Measurements from ENCODE around the gene CDC42BPG. TPM values are rescaled to one million over a fixed set of nuclear protein-coding genes. Genes with fewer than 3 reads are reported as not detected.
A peak's percentile ranks its signal among the peaks of the same experiment; 100 is the strongest.

CDC42BPG gene
- total and polyA plus RNA-seq, 10 of the 15 experiments (the other 5 are each of a cell fraction or from before 2014, with no cell fraction given): 0.02 to 1.3 (median 0.09) TPM; not detected in 1

DNA sequence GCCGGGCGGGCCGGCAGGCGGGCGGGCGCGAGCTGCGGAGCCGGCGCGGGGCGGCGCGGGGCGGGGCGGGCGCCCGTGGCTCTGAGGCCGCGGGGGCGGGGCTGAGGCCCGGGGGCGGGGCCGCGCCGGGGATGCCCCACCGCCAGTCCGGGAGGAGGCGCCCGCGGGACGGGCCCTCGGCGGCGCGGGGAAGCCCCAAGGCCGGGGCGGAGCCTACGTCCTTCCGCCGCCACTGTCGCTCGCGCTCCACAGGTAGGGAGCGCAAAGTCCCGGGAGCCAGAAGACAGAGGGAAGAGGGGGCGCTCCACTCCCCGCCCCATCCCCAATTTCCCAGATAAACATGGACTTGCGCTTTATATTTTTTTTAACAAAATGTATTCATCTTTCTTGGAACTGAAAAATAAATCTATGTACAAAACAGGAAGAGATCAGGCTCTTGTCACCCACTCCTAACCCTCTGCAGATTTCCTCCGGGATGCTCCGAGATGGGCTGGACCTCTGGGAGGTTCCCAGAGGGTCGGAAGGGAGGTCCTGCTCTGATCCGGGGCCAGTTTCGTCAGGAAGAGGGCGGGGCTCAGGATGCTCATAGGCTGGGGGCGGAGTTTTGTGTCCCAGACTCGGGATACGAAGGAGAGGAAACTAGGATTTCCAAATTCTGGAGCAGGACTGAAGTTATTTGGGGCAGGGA lies 41.2 kb downstream of the CDC42BPG start, which contains the start of gene MAP4K2 (continued):
- TF ChIP-seq SUPT20H (IDR thresholded peaks at IDR 0.05; ENCODE audit: borderline replicate concordance, control insufficient read depth, low read depth, low read length) (no peak), STAT3 (IDR thresholded peaks at IDR 0.05; ENCODE audit: low read depth, low read length) (no peak), ZBTB11 (CRISPR knock-in tag; IDR thresholded peaks at IDR 0.05) (no peak), BMI1 (IDR thresholded peaks at IDR 0.05; ENCODE audit: borderline replicate concordance) (no peak)

DNA sequence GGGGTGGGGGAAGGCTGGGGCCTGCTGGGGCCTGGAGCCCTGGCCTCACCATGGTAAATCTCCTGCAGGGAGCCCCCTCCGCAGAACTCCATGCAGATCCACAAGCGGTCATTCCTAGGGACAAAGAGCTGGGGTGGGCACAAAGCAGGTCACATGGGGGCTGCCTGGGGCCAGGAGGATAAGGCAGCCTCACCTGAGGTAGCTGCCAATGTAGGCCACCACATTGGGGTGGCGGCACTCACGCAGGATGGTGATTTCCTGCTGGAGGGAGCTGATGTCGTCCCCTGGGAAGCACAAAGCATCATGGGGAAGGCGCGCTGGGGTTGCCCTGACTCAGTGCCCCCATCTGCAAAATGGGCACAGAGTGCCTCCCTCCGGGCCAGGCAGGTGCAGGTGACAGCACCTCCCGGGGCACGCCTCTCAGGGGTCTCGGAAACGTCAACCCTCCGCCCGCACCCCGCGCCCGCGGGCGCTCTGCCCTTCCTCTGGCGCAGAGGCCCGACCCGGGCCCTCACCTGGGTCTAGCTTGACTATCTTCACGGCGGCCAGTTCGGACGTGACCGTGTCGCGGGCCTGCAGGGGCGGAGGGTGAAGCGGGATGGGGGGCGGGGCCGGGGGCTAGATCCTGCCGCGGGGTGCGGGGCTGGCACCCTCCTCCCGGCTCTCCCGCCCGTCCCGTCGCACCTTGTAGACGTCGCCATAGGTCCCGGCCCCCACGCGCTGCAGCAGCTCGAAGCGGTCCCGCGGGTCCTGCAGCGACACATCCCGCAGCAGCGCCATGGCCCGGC lies 41.9 kb downstream of the CDC42BPG start:
- ChIA-PET RAD21 (ENCODE audit: unreplicated experiment) (interaction anchor here (0.6 to 2.8 kb wide), 6 partner anchors 18 to 486 kb away, joined by 3 to 12 read pairs (median 4); partner anchors contain the start of gene SF1), CTCF (interaction anchor here (0.6 to 5.8 kb wide), 11 partner anchors 16 to 601 kb away, joined by 3 to 41 read pairs (median 4); partner anchors contain the start of genes PRDX5, RASGRP2, SF1 and TM7SF2), SMC1A (ENCODE audit: uncharacterized antibody, unreplicated experiment) (interaction anchor here (0.6 to 1.4 kb wide), 4 partner anchors 8 to 45 kb away, joined by 3 to 4 read pairs (median 4); partner anchors contain the start of gene MEN1), POLR2A (interaction anchor here (0.6 to 5.4 kb wide), 11 partner anchors 9 to 115 kb away, joined by 3 to 33 read pairs (median 4); partner anchors contain the start of genes ATG2A and SF1)
- H3K27me3 ChIP-seq (replicated peaks in 1 of 2; ENCODE audit: control insufficient read depth in 2 of 2, insufficient read depth in 2 of 2, low read length in 1 of 2): no peaks in the 10 kb centered on the region
- DNase-seq (ENCODE audit: low read depth, low spot score): no peak
- H3K4me1 ChIP-seq (ENCODE audit: control insufficient read depth, insufficient read depth, low read length): peaks cover 37% of the 10 kb centered on the region
- intact Hi-C loops (cut with micrococcal nuclease; ENCODE audit: unreplicated experiment): no loop called here
- peak overlapping the region; percentile 87 for H3K4me3 ChIP-seq
- FAIRE-seq: no peak
- H3K9me3 ChIP-seq (replicated peaks; ENCODE audit: control insufficient read depth, insufficient read depth, low read length): no peaks in the 10 kb centered on the region
- peak; percentile 55 for ATAC-seq
- H3K4me2 ChIP-seq (ENCODE audit: control insufficient read depth, insufficient read depth): peak overlapping the region; percentile 87
- H3K27ac ChIP-seq (ENCODE audit: control insufficient read depth, insufficient read depth): peak overlapping the region; percentile 92
- WGBS (ENCODE audit: insufficient coverage, insufficient replicate concordance, low lambda C conversion rate, missing lambda C conversion rate): under 1% methylated on average over 31 of the region's 54 CpGs
- peak overlapping the region; percentile 60 for H2AFZ ChIP-seq (ENCODE audit: control insufficient read depth, low read depth, low read length)
- in situ Hi-C loops (cut with MboI): no loop called here
- no peaks in the 10 kb centered on the region for H4K20me1 ChIP-seq (ENCODE audit: control insufficient read depth, insufficient read depth)
- H3K79me2 ChIP-seq (ENCODE audit: control insufficient read depth, insufficient read depth, low read length): peaks cover 30% of the 10 kb centered on the region
- peaks cover 5 to 6% of the 10 kb centered on the region in 2 experiments; a peak in 3 of 4 replicates for H3K36me3 ChIP-seq (ENCODE audit: control insufficient read depth in 2 of 2, insufficient read depth in 2 of 2, low read length in 1 of 2)
- no TSS peak for BruUV-seq (replicated peaks)
- peak overlapping the region; percentile 93 for H3K9ac ChIP-seq (ENCODE audit: control insufficient read depth, insufficient read depth, low read length)
- TF ChIP-seq SIN3A (IDR thresholded peaks at IDR 0.05; ENCODE audit: low read depth, low read length) (no peak), SREBF2 (IDR thresholded peaks at IDR 0.05; ENCODE audit: low read length) (no peak), POLR2AphosphoS2 (IDR thresholded peaks at IDR 0.05; ENCODE audit: low read depth, low read length) (no peak), ZSCAN29 (IDR thresholded peaks at IDR 0.05) (no peak), SMARCA5 (IDR thresholded peaks at IDR 0.05) (peak; percentile 93)
- TF ChIP-seq, protein P1, sequence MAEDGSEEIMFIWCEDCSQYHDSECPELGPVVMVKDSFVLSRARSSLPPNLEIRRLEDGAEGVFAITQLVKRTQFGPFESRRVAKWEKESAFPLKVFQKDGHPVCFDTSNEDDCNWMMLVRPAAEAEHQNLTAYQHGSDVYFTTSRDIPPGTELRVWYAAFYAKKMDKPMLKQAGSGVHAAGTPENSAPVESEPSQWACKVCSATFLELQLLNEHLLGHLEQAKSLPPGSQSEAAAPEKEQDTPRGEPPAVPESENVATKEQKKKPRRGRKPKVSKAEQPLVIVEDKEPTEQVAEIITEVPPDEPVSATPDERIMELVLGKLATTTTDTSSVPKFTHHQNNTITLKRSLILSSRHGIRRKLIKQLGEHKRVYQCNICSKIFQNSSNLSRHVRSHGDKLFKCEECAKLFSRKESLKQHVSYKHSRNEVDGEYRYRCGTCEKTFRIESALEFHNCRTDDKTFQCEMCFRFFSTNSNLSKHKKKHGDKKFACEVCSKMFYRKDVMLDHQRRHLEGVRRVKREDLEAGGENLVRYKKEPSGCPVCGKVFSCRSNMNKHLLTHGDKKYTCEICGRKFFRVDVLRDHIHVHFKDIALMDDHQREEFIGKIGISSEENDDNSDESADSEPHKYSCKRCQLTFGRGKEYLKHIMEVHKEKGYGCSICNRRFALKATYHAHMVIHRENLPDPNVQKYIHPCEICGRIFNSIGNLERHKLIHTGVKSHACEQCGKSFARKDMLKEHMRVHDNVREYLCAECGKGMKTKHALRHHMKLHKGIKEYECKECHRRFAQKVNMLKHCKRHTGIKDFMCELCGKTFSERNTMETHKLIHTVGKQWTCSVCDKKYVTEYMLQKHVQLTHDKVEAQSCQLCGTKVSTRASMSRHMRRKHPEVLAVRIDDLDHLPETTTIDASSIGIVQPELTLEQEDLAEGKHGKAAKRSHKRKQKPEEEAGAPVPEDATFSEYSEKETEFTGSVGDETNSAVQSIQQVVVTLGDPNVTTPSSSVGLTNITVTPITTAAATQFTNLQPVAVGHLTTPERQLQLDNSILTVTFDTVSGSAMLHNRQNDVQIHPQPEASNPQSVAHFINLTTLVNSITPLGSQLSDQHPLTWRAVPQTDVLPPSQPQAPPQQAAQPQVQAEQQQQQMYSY (CRISPR knock-in tag; IDR thresholded peaks at IDR 0.05): no peak
